ENCODE measurements around the gene SMIM45.
A peak's percentile ranks its signal among the peaks of the same experiment; 100 is the strongest.

Gene SMIM45

DNA sequence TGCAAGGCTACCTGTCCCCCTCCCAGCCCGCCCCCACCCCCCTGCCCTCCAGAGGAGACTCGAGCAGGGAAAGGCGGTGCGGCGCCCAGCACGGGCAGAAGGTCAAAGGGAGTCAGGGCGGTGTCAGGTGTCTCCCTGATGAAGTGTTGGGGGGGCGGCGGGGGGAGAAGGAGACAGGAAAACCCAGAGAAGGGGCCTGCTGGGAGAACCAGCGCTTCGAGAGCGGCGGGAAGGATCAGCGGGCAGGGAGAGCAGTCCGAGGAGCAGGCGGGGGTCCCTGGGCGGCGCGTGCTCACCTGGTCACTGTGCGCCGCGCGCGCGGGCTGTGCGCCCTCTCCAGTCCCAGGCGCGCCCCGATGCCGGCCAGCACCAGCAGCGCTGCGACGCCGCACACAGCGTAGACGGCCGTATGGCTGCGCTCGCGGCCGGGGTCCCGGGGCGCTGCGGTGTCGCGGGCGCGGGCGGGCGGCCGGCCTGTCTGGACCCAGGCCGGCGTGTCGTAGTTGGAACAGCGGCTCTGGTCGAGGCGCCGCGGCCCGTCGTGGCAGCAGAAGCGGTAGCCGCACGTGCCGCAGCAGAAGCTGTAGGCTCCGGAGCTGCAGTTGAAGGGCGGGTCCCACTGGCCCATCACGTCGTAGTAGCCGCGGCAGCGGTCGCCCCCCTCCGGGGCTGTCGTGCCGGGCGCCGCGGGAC is 38.0 kb upstream of the SMIM45 start:
- no peak overlapping the region for H3K27ac ChIP-seq
- H3K4me3 ChIP-seq, result no peak overlapping the region
- TF ChIP-seq CTCF (IDR thresholded peaks at IDR 0.05), result no peak
- no peaks in the 10 kb centered on the region for H3K36me3 ChIP-seq
- intact Hi-C loops (cut with DNase I), result no loop called here
- no peak for DNase-seq
- H3K9me3 ChIP-seq, result no peaks in the 10 kb centered on the region
- no peak for ATAC-seq
- peaks cover 10 to 56% of the 10 kb centered on the region in 2 donors for H3K4me1 ChIP-seq
- peaks cover 78 to 100% of the 10 kb centered on the region in 2 donors for H3K27me3 ChIP-seq

DNA sequence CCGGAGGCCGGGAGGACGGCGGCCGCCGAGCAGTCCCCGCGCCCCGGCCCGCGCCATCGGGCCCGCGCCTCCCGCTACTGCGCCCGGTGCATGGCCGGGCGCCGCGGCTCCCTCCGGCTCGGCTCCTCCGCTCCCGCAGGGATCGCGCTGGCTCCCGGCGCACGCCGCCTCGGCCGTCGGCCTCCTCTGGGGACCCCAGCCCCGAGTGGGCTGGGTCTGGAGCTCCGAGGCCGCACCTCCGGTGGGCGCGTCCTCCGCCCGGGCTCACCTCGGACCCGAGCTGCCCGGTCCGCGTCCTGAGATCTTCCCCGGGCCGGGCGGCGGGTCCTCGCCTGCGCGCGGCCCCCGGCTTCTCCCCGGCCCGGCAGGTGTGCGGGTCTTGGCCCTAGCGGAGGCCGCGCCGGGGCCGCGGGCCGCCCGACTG is 37.3 kb upstream of the SMIM45 start:
- Histone ChIP-seq H3K36me3 (no peaks in the 10 kb centered on the region), H3K4me3 (peak overlapping the region in 1 of 2 donors; percentile 21)

DNA sequence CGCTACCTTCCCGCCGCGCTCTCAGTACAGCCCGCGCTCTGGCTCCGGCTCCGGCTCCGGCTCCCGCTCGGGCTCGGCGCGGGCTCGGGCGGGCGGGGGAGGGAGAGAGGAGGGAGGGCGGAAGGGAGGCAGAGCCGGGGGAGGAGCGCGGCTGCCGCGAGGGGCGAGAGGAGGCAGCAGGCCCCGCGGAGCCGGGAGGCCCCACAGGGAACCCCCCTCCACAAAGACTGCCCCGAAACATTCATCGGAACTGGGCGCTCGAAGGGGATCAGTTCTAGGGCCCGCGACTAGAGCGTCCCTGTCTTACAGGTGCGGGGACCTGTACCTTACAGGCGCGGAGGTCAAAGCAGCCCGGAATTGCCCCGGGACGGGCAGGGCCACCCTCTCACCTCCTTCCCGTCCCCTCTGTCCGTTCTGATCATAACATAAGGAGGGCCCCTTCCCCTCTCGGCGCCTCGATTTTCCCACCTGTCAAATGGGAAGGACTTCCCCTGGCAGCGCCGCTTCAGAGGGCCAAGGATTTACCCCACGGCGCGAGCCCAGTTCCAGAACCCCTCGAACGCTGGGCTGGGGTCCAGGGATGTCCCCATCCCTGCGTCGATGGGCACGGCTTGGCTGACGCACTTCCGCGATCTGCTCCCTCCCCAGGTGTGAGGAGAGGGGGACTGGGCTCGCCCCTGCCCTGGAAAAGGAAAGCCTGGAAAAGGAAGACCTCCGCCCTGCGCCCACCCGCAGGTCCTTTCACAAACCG is 36.7 kb upstream of the SMIM45 start, which contains the start of gene SHISA8:
Gene SHISA8 (minus strand): TSS at position 40 of the 751 bp plus-strand sequence. CDS start 407 bp downstream, outside the sequence.
- peak within 1 kb of the TSS in 1 of 2 donors; percentile 21 for H3K4me3 ChIP-seq
- DNase-seq (peak in 1 of 4 donors; percentile 63), ATAC-seq (peak; percentile 69)
- H3K36me3 ChIP-seq, result no peaks in the 10 kb centered on the region
- TF ChIP-seq CTCF (IDR thresholded peaks at IDR 0.05), result no peak
- intact Hi-C loops (cut with DNase I), result no loop called here
- peaks cover 20 to 58% of the 10 kb centered on the region in 2 donors for H3K4me1 ChIP-seq
- no peaks in the 10 kb centered on the region for H3K9me3 ChIP-seq
- no peak within 1 kb of the TSS for H3K27ac ChIP-seq
- H3K27me3 ChIP-seq, result peaks cover 69 to 100% of the 10 kb centered on the region in 2 donors

More for the DNA sequence above, 37.3 kb upstream of the SMIM45 start:
- Histone ChIP-seq H3K27me3 (peaks cover 75 to 100% of the 10 kb centered on the region in 2 donors), H3K4me1 (peaks cover 15 to 58% of the 10 kb centered on the region in 2 donors), H3K27ac (no peak overlapping the region), H3K9me3 (no peaks in the 10 kb centered on the region)
- DNase-seq (no peak), ATAC-seq (no peak)
- TF ChIP-seq CTCF (IDR thresholded peaks at IDR 0.05), result no peak
- intact Hi-C loops (cut with DNase I), result no loop called here

DNA sequence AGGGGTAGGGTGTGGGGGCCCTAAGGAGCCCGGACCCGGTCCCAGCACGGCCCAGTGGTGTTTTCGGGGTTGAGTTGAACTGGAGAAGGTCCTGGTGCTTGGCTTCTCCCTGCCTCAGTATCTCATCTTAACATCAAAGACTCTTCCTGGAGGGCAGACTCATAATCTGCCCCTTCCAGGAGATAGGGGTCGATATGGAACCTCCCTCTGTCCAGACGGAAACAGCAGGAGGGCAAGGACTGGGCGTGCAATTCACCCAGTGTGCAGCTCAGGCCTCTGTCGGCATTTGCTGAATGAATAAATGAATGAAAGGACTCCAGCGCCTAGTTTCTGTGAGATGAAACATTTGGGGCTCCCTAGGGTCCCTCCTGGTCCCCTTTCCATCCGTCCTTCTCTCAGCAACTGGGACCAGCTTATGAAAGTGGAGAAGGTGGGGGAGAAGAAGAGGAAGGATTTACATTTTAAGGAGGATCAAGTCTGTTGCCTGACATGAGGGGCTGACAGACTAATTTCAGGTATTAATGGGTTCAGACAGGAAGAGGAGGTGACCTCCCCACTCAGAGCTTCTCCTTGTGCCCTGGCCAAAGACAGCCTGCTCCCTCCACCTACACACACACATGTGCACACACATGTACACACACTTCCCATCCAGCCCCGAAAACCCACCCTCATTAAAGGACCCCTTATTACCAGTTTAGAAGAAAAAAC is 36.0 kb upstream of the SMIM45 start:
- Histone ChIP-seq H3K27ac (no peak overlapping the region), H3K27me3 (peaks cover 62 to 100% of the 10 kb centered on the region in 2 donors), H3K9me3 (no peaks in the 10 kb centered on the region), H3K4me1 (peaks cover 12 to 56% of the 10 kb centered on the region in 2 donors), H3K4me3 (no peak overlapping the region), H3K36me3 (no peaks in the 10 kb centered on the region)
- ATAC-seq (no peak), DNase-seq (no peak)
- no peak for TF ChIP-seq CTCF (IDR thresholded peaks at IDR 0.05)
- intact Hi-C loops (cut with DNase I), result no loop called here

All from left lung (tissue), 4 donors.